GM13977 (cell line): ENCODE measurements around the gene BCL7A.

Source experiments
- DNase-seq: peaks from one replicate; pipeline ENCODE4 v3.0.0; 2012; ENCODE audit warnings: low spot score
- CTCF ChIP-seq: IDR thresholded peaks from 2 replicates; pipeline ENCODE4 v1.5.1; 2012; ENCODE audit warnings: mild to moderate bottlenecking, control low read depth; ENCODE audit not compliant: insufficient read depth; ENCODE audit errors: extremely low read depth, missing control alignments
- in situ Hi-C: fragments of 300-500 bp; cut with MboI; formaldehyde crosslinking; loops from one replicate; pipeline ENCODE4 v1.12.0; 2022; ENCODE audit warnings: low sequenced_read_pairs, low pct_unique_long_range_greater_than_20kb, mixed read lengths, inconsistent platforms; ENCODE audit not compliant: unreplicated experiment

The BCL7A gene

GRCh38 chr12:122001466-122002209 is 20.0 kb upstream of the BCL7A start:
- in situ Hi-C loops: no loop called here
- no peak for TF ChIP-seq CTCF
- DNase-seq: no peak

- in situ Hi-C loops: no loop called here
- no peak for TF ChIP-seq CTCF
Observed at GRCh38 chr12:122003651-122004611, 17.8 kb upstream of the BCL7A start.

GRCh38 chr12:122004633-122005071 is 17.0 kb upstream of the BCL7A start:
- DNase-seq: no peak
- TF ChIP-seq CTCF: no peak
- in situ Hi-C loops: no loop called here

More at GRCh38 chr12:122003651-122004611, 17.8 kb upstream of the BCL7A start:
- DNase-seq: peak; percentile 62

GRCh38 chr12:122005252-122005776 is 16.4 kb upstream of the BCL7A start:
- in situ Hi-C loops: no loop called here
- DNase-seq: no peak
- no peak for TF ChIP-seq CTCF

- no peak for TF ChIP-seq CTCF
- DNase-seq: no peak
- in situ Hi-C loops: no loop called here
Observed at GRCh38 chr12:122006186-122006926, 15.3 kb upstream of the BCL7A start.

GRCh38 chr12:122009741-122010140 is 11.9 kb upstream of the BCL7A start:
- in situ Hi-C loops: no loop called here
- no peak for DNase-seq
- no peak for TF ChIP-seq CTCF
